SK-N-SH treated with all-trans-retinoic acid at 6 μM for 48 hours (cell line): ENCODE measurements around the gene KSR2.

ENCODE experiments used
- ATAC-seq: fragments of 200-7000 bp; cut with Tn5 transposase; 3 replicates; pipeline ENCODE4 v1.9.1; 2020; ENCODE audit warnings: mild to moderate bottlenecking, moderate library complexity
- ARNTL ChIP-seq: fragments of 450-650 bp; formaldehyde crosslinking; IDR thresholded peaks from 2 replicates; pipeline ENCODE4 v1.5.0; 2020; ENCODE audit warnings: low read depth, mild to moderate bottlenecking, moderate library complexity, borderline replicate concordance
- BACH2 ChIP-seq: fragments of 250-450 bp; sonication (Bioruptor Pico); IDR thresholded peaks from 2 replicates; pipeline ENCODE4 v1.9.0; 2021; ENCODE audit warnings: mild to moderate bottlenecking, borderline replicate concordance
- CREB5 ChIP-seq: fragments of 250-450 bp; sonication (Bioruptor Pico); IDR thresholded peaks from 2 replicates; pipeline ENCODE4 v1.5.1; 2020; ENCODE audit warnings: low read depth, mild to moderate bottlenecking, moderate library complexity
- CSDC2 ChIP-seq: fragments of 250-450 bp; sonication (Bioruptor Pico); IDR thresholded peaks from 2 replicates; pipeline ENCODE4 v1.5.0; 2020; ENCODE audit warnings: mild to moderate bottlenecking, moderate library complexity
- ESRRG ChIP-seq: fragments of 250-450 bp; sonication (Bioruptor Pico); IDR thresholded peaks from 2 replicates; pipeline ENCODE4 v1.6.1; 2021; ENCODE audit warnings: mild to moderate bottlenecking
- GLIS3 ChIP-seq: fragments of 250-450 bp; sonication (Bioruptor Pico); IDR thresholded peaks from 2 replicates; pipeline ENCODE4 v1.5.0; 2020; ENCODE audit warnings: mild to moderate bottlenecking, moderate library complexity
- ISL1 ChIP-seq: fragments of 250-450 bp; sonication (Bioruptor Pico); IDR thresholded peaks from 2 replicates; pipeline ENCODE4 v2.1.2; 2022; ENCODE audit warnings: mild to moderate bottlenecking, moderate library complexity
- OSR1 ChIP-seq: fragments of 250-450 bp; sonication (Bioruptor Pico); IDR thresholded peaks from 2 replicates; pipeline ENCODE4 v1.8.0; 2022; ENCODE audit warnings: moderate library complexity, mild to moderate bottlenecking, inconsistent platforms
- PATZ1 ChIP-seq: fragments of 250-450 bp; sonication (Bioruptor Pico); IDR thresholded peaks from 2 replicates; pipeline ENCODE4 v1.8.0; 2020; ENCODE audit warnings: mild to moderate bottlenecking, moderate library complexity, borderline replicate concordance
- POU6F1 ChIP-seq: fragments of 250-450 bp; sonication (Bioruptor Pico); IDR thresholded peaks from 2 replicates; pipeline ENCODE4 v1.8.0; 2021; ENCODE audit warnings: low read depth, mild to moderate bottlenecking, moderate library complexity, borderline replicate concordance
- RARB ChIP-seq: fragments of 250-450 bp; sonication (Bioruptor Pico); IDR thresholded peaks from 2 replicates; pipeline ENCODE4 v1.8.0; 2021; ENCODE audit warnings: mild to moderate bottlenecking, moderate library complexity
- SNAI2 ChIP-seq: fragments of 250-450 bp; sonication (Bioruptor Pico); IDR thresholded peaks from 2 replicates; pipeline ENCODE4 v1.5.0; 2020; ENCODE audit warnings: mild to moderate bottlenecking, moderate library complexity
- TCF4 ChIP-seq: fragments of 250-450 bp; sonication (Bioruptor Pico); IDR thresholded peaks from 2 replicates; pipeline ENCODE4 v1.8.0; 2021; ENCODE audit warnings: mild to moderate bottlenecking, moderate library complexity, borderline replicate concordance
- TSHZ2 ChIP-seq: fragments of 250-450 bp; sonication (Bioruptor Pico); IDR thresholded peaks from 2 replicates; pipeline ENCODE4 v1.5.0; 2020; ENCODE audit warnings: mild to moderate bottlenecking, moderate library complexity
- ZC3H10 ChIP-seq: fragments of 250-450 bp; sonication (Bioruptor Pico); IDR thresholded peaks from 2 replicates; pipeline ENCODE4 v1.5.1; 2021; ENCODE audit warnings: mild to moderate bottlenecking, moderate library complexity
- ZFP30 ChIP-seq: fragments of 450-650 bp; formaldehyde crosslinking; IDR thresholded peaks from 2 replicates; pipeline ENCODE4 v1.5.0; 2022; ENCODE audit warnings: mild to moderate bottlenecking, moderate library complexity
- ZNF565 ChIP-seq: fragments of 450-650 bp; formaldehyde crosslinking; conservative IDR thresholded peaks from 2 replicates; pipeline ENCODE4 v1.5.0; 2020; ENCODE audit warnings: low read depth, mild to moderate bottlenecking, moderate library complexity
- ZNF70 ChIP-seq: fragments of 450-650 bp; formaldehyde crosslinking; IDR thresholded peaks from 2 replicates; pipeline ENCODE4 v1.5.0; 2020; ENCODE audit warnings: mild to moderate bottlenecking, moderate library complexity
- ZNF8 ChIP-seq: fragments of 450-650 bp; formaldehyde crosslinking; IDR thresholded peaks from 2 replicates; pipeline ENCODE4 v1.5.0; 2020; ENCODE audit warnings: mild to moderate bottlenecking, moderate library complexity

Gene KSR2

GRCh38 chr12:117671734-117672133 is 297.1 kb downstream of the KSR2 start:
- peak; percentile 49; the same call in 2 of the 3 replicates for ATAC-seq
- TF ChIP-seq POU6F1 (CRISPR knock-in tag) (no peak), TCF4 (CRISPR knock-in tag) (no peak), PATZ1 (no peak), ZNF565 (CRISPR knock-in tag) (no peak)

- no peak for ATAC-seq
- TF ChIP-seq BACH2 (CRISPR knock-in tag) (no peak), ISL1 (CRISPR knock-in tag) (no peak), ZC3H10 (CRISPR knock-in tag) (no peak), PATZ1 (no peak), TSHZ2 (CRISPR knock-in tag) (no peak), CSDC2 (CRISPR knock-in tag) (no peak), ZFP30 (CRISPR knock-in tag) (no peak), POU6F1 (CRISPR knock-in tag) (no peak), ESRRG (CRISPR knock-in tag) (no peak), ZNF8 (CRISPR knock-in tag) (no peak), ZNF70 (no peak), ZNF565 (CRISPR knock-in tag) (no peak), RARB (CRISPR knock-in tag) (no peak), SNAI2 (CRISPR knock-in tag) (no peak), GLIS3 (CRISPR knock-in tag) (no peak), ARNTL (CRISPR knock-in tag) (no peak), TCF4 (CRISPR knock-in tag) (no peak), CREB5 (no peak), OSR1 (CRISPR knock-in tag) (no peak)
These were observed 304.6 kb downstream of the KSR2 start for GRCh38 chr12:117664169-117664568.
